Measurements from ENCODE around the gene PER2. TPM values are rescaled to one million over a fixed set of nuclear protein-coding genes. Genes with fewer than 3 reads are reported as not detected.

Gene PER2
- total and polyA plus RNA-seq, 2 of the 13 experiments (the other 11 are each of a cell fraction or from before 2014, with no cell fraction given), result 5.1 to 9.4 TPM

- H3K36me3 ChIP-seq (replicated peaks in 1 of 2; ENCODE audit: control insufficient read depth in 1 of 2, insufficient read depth in 2 of 2, low read length in 2 of 2), result peaks cover 12 to 35% of the 10 kb centered on the region in 2 experiments
- FAIRE-seq, result no peak
- intact Hi-C loops (cut with micrococcal nuclease; ENCODE audit: unreplicated experiment), result no loop called here
- POLR2A ChIA-PET, result no interaction called here
- in situ Hi-C loops (cut with HindIII; ENCODE audit: extremely low pct_ligation_motif_present, low pct_unique_long_range_greater_than_20kb), result no loop called here
- 97% methylated on average over 6 of the region's 6 CpGs for WGBS (ENCODE audit: low lambda C conversion rate)
- H2AFZ ChIP-seq (ENCODE audit: low read length), result no peak overlapping the region
- CTCF ChIA-PET (ENCODE audit: low intra/inter-chr PET ratio, low total read pairs), result no interaction called here
- no TSS peak for BruUV-seq (replicated peaks)
- H3K4me2 ChIP-seq (ENCODE audit: low read depth, low read length), result no peak overlapping the region
- H3K4me3 ChIP-seq (replicated peaks in 1 of 3; ENCODE audit: insufficient read depth in 1 of 3, low read depth in 2 of 3, low read length in 3 of 3), result no peak overlapping the region
- no peak overlapping the region for H3K9ac ChIP-seq (ENCODE audit: insufficient read depth, low read depth, low read length)
- H3K9me3 ChIP-seq (ENCODE audit: low read length), result no peaks in the 10 kb centered on the region
- ATAC-seq, result no peak
- H3K4me1 ChIP-seq (ENCODE audit: insufficient read depth, low read length), result no peaks in the 10 kb centered on the region
- H3K79me2 ChIP-seq (ENCODE audit: insufficient read depth, low read length), result no peaks in the 10 kb centered on the region
- no peak for TF ChIP-seq GZF1 (CRISPR knock-in tag; IDR thresholded peaks at IDR 0.05)
- no peak for TF ChIP-seq ZNF773 (CRISPR knock-in tag; IDR thresholded peaks at IDR 0.05; ENCODE audit: borderline replicate concordance)
- no peak for TF ChIP-seq ELF4 (CRISPR knock-in tag; IDR thresholded peaks at IDR 0.05; ENCODE audit: borderline replicate concordance)
- TF ChIP-seq ZNF235 (CRISPR knock-in tag; IDR thresholded peaks at IDR 0.05; ENCODE audit: borderline replicate concordance), result no peak
- TF ChIP-seq ZFYVE20 (CRISPR knock-in tag; IDR thresholded peaks at IDR 0.05; ENCODE audit: borderline replicate concordance, low read depth), result no peak
- no peak for TF ChIP-seq ARNT (IDR thresholded peaks at IDR 0.05)
- TF ChIP-seq ATF1 (CRISPR knock-in tag; IDR thresholded peaks at IDR 0.05), result no peak
- no peak for TF ChIP-seq MAZ (IDR thresholded peaks at IDR 0.05; ENCODE audit: borderline replicate concordance, low read depth, low read length)
- TF ChIP-seq MAZ (CRISPR knock-in tag; IDR thresholded peaks at IDR 0.05; ENCODE audit: low read depth), result no peak
- TF ChIP-seq MLXIP (CRISPR knock-in tag; IDR thresholded peaks at IDR 0.05; ENCODE audit: borderline replicate concordance), result no peak
- no peak for TF ChIP-seq ZMYM4 (CRISPR knock-in tag; IDR thresholded peaks at IDR 0.05)
- no peak for TF ChIP-seq ZNF546 (CRISPR knock-in tag; conservative IDR thresholded peaks at IDR 0.05)
- H3K27ac ChIP-seq (ENCODE audit: extremely low read length, insufficient read depth, low read length), result no peak overlapping the region
- no peak for DNase-seq (ENCODE audit: low spot score)
- no peaks in the 10 kb centered on the region for H3K27me3 ChIP-seq (ENCODE audit: control insufficient read depth in 1 of 2, insufficient read depth in 2 of 2, low read length in 2 of 2)
- H4K20me1 ChIP-seq (ENCODE audit: insufficient read depth, low read length), result no peaks in the 10 kb centered on the region
Measured at GRCh38 chr2:238334885-238335284, 46.5 kb upstream of the PER2 start.
